HG03460 (cell line): ENCODE measurements around the gene AOAH.
"Not testable (repeated sequence)": the region's sequence is repeated elsewhere in the genome, so short reads cannot be mapped to it uniquely, and the experiment has no call there.

Source experiments
- ATAC-seq: cut with Tn5 transposase; IDR thresholded peaks from one replicate; pipeline ENCODE4 v1.9.1; 2021; ENCODE audit not compliant: unreplicated experiment

Gene AOAH

GRCh38 chr7:36659172-36659516 lies 65.2 kb downstream of the AOAH start:
- ATAC-seq = no peak

GRCh38 chr7:36658335-36659171 lies 65.7 kb downstream of the AOAH start:
- no peak for ATAC-seq

DNA sequence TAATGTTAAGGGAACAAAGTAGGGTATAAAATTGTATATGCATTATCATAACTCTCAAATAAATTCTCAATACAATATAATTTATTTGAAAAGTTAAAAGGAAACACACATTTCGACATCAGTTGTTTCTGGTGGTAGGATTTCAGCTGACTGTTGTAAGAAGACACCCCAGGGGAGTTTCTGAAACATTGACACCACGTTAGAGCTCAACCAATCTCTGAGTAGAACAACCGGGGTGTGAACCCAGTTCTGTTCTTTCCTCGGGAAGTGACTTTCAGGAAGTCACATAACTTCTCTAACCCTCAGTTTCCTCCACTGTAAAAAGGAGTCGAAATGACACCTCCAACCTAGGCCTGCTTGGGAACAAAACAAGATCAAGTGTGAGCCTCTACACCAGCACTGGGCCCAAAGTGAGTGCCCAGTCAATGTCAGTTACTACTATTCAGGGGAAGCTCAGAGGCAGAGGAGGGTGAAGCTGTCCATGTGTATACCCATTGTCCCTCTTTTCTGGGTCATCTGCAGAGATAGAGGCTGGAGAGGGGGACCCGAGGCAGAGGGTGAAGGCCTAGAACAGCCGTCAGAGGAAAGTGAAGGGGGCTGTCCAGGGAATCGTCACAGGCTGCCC lies 67.1 kb downstream of the AOAH start:
- ATAC-seq = no peak

- ATAC-seq = no peak
Measured at GRCh38 chr7:36654436-36654835, 69.9 kb downstream of the AOAH start.

DNA sequence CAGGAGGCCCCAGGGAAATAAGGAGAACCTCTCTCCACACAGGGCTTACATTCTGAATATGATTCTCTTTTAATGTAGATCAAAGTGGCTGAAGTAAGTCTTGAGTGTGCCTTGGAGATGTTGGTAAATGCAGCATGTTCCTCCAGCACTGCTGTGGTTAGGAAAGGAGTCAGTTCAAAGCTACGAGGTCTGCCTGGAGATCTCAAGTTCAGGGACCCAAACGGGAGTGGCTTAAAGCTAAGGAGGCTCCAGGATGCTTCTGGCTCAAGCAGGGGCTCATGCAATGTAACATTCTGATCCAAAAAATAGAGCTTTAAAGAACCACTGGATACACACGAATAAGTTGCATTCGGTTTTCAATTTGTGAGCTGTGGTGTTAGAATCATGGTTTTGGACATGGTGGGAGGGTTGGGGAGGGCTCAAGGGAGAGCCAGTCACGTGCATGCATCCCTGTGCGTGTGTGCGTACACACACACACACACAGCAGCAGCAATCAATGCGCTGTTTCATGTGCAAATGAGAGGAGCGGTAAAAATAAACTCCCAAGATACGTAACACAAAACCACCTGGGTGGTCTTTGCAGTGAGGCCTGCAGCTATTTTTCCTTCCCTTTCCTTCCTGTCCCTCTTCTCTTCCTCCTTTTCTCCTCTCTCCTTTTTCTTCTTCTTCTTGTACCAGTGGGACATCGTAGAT lies 70.5 kb downstream of the AOAH start:
- ATAC-seq = no peak

GRCh38 chr7:36653008-36653662 lies 71.2 kb downstream of the AOAH start:
- no peak for ATAC-seq

DNA sequence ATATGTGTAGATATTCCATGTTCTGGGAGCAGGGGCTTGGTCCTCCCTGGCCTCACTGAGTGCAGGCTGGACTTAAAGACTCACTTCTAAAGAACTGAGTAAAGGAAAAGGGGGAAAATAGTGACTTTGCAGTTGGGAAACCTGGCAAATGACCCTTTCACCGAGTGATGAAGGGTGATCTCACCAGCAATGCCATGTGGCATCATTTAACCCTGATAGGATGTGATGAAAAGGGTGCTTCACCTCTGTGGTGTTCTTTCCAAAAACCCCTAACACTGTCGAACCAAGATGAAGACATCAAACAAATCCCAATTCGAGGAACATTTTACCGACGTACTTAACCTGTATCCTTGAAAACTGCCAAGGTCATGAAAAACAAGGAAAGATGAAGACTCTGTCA lies 71.9 kb downstream of the AOAH start:
- ATAC-seq = no peak

- no peak for ATAC-seq
Measured at GRCh38 chr7:36651404-36651803, 72.9 kb downstream of the AOAH start.

- ATAC-seq = no peak
Measured at GRCh38 chr7:36650766-36651312, 73.5 kb downstream of the AOAH start.

- ATAC-seq = no peak
Measured at GRCh38 chr7:36650320-36650719, 74.0 kb downstream of the AOAH start.

DNA sequence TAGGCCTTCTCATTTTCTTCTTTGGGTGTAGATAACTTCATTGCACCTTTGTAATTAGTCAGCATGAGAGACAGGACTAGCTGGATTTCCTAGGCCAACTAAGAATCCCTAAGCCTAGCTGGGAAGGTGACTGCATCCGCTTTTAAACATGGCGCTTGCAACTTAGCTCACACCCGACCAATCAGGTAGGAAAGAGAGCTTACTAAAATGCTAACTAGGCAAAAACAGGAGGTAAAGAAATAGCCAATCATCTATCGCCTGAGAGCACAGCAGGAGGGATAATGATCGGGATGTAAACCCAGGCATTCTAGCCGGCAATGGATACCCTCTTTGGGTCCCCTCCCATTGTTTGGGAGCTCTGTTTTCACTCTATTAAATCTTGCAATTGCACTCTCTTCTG lies 75.0 kb downstream of the AOAH start:
- not testable (repeated sequence) for ATAC-seq

DNA sequence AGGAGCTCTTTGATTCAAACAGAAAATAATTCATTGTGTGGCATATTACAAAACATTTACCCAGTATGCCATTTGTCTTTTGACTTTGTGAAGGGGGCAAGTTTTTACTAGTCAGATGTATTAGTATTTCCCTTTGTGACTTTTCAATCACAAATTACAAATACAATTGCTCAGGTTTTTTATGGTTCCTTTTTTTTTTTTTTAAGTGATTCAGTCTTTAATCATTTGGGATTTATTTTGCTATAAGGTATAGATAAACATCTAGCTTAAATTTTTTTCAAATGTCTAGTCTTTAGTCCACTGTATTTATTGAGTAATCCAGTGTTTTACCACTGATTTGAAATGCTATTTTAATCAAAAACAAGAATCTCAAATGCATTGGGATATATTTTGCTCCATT lies 75.9 kb downstream of the AOAH start:
- ATAC-seq = no peak

GRCh38 chr7:36644625-36645422 lies 79.5 kb downstream of the AOAH start:
- ATAC-seq = no peak

DNA sequence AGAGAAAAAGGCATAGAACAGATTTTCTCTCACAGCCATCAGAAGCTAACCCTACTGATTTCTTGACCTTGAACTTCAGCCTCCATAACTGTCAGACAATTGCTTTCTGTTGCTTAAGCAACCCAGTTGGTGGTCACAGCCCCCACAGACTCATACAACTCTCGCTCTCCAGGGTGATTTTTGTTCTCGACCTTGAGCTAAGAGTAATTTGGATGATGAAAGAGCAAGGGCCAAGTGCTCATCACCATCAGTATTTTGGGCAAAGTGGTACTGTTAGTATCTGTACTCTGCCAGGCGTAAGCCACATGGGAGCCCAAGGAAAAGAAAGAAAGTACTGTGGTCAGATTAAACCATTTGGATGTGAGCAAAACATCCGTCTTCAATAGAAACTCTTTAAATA lies 81.9 kb downstream of the AOAH start:
- ATAC-seq = no peak

DNA sequence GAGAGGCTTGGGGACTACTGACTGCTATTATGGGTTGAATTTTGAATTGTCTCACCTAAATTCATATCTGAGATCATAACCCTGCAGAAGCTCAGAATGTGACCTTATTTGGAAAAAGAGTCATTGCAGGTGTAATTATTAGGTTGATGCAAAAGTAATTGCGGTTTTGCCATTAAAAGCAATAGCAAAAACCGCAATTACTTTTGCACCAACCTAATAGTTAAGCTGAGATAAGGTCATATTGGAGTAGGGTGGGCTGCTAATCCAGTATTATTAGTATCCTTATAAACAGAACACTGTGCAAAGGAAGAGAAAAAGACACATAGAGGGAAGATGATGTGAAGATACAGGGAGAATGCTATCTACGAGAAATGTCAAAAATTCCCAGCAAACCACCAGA lies 82.3 kb downstream of the AOAH start:
- ATAC-seq = no peak

DNA sequence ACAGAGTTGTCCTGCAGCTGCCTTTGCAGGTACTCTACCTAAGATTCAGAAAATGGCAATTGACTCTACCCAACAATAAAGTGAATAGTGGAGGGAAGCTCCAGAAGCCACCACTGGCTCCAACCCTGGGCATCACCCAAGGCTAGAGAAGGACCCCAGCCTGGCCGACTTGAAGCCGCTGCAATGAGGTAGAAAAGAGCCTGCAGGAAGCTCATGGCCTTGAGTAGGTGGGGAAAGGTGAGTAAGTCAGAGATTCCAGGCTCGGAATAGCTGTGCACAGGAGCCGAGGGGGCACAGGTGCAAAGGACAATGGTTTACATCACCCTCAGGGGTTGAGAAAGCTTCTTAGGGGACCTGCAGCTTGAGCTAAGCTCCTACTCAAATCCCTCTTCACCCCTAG lies 83.6 kb downstream of the AOAH start:
- no peak for ATAC-seq

DNA sequence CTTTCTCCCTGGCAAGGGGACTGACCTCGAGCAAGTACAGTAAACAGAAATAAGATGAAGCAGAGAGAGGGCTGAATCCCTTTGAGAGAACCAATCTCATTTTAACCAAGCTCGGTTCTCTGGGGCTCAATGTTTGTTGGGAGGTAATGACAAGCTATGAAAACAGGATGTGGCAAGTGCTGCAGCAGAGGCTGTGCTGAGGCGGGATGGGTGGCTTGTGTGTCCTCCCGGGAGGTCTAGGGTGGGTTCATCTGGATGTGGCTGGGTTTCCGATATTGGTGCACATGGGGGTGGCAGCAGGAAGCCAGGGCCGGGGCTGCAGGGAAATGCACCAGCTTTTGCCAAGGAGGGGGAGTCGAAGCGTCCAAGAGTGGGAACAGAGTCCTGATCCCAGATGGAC lies 84.5 kb downstream of the AOAH start:
- ATAC-seq = no peak

DNA sequence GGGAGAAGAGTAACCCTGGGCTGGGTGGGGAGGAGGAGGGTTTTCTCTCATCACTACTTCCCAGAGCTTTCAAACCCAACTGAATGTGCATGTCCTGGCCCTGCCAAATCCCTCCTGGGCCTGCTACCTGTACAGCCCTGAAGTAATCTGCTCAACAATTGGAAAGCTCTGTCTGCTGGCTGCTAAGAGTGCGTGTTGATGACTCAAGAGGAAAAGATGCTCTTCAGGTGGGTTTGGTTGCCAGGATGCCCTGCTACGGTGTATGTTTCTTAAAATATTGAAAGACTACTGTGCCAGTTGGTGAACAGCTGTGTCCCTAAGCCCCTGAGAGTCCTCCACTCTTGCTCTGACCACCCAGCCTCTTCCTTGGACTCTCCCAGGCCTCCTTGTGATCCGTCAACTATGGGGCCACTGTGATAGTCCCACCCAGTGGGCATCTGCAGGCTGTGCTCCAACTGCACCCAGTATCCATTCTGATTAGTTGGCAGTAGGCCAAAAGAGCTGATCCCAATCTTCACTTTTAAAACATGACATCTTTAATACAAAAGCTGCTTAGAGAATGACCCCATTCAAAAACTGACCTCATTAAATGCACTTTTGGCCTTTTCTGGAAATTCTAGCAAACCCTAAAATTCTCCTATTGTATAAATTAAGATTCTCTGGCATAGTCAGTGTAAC lies 85.6 kb downstream of the AOAH start:
- no peak for ATAC-seq

DNA sequence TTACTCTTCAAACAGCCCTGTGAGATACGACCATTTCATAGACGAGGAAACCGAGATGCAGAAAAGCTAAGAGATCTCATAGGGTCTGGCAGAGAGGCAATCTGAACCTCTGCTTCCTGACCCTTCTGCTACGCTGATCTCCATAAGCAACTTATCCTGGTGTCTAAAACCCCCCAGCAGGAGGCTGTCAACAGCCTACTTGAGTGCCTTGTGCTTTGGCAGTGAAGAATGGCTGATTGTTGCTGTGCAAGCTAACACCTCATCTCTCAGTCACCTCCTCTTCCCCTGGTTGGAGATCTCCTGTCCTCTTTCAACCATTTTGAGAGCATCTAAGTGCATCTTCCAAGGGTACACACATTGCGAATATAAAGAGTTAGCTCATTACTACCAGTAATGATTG lies 86.2 kb downstream of the AOAH start:
- ATAC-seq = no peak

DNA sequence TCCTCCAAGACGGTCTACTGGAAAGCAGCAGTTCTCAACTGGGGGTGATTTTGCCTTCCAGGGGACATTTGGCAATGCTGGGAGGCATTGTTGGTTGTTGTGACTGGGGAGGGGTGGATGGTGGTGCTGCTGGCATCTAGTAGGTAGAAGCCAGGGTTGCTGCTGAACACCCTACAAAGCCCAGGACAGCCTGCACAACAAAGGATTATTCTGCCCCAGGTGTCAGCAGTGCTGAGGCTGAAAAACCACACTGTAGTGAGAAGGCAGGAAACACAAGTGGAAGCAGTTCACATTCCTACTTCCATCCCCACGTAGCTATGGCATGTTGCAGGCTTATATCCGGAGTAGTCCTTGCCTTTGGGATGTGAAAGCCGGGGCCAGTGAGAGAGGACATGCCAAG lies 86.9 kb downstream of the AOAH start:
- ATAC-seq = no peak
